Activated CD8-positive, alpha-beta memory T cell treated with anti-CD3 and anti-CD28 coated beads for 1 hour (primary cell): ENCODE measurements around the gene ATAD3B.
"Not testable (repeated sequence)": the region's sequence is repeated elsewhere in the genome, so short reads cannot be mapped to it uniquely, and the experiment has no call there.

ENCODE experiments used
- DNase-seq, 2 donors: peaks; one replicate each; pipeline ENCODE4 v3.0.0-alpha.2; 2020; ENCODE audit warnings: low read depth in 1 of 2; ENCODE audit errors: extremely low read depth in 1 of 2

ATAD3B gene, protein sequence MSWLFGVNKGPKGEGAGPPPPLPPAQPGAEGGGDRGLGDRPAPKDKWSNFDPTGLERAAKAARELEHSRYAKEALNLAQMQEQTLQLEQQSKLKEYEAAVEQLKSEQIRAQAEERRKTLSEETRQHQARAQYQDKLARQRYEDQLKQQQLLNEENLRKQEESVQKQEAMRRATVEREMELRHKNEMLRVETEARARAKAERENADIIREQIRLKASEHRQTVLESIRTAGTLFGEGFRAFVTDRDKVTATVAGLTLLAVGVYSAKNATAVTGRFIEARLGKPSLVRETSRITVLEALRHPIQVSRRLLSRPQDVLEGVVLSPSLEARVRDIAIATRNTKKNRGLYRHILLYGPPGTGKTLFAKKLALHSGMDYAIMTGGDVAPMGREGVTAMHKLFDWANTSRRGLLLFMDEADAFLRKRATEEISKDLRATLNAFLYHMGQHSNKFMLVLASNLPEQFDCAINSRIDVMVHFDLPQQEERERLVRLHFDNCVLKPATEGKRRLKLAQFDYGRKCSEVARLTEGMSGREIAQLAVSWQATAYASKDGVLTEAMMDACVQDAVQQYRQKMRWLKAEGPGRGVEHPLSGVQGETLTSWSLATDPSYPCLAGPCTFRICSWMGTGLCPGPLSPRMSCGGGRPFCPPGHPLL

DNA sequence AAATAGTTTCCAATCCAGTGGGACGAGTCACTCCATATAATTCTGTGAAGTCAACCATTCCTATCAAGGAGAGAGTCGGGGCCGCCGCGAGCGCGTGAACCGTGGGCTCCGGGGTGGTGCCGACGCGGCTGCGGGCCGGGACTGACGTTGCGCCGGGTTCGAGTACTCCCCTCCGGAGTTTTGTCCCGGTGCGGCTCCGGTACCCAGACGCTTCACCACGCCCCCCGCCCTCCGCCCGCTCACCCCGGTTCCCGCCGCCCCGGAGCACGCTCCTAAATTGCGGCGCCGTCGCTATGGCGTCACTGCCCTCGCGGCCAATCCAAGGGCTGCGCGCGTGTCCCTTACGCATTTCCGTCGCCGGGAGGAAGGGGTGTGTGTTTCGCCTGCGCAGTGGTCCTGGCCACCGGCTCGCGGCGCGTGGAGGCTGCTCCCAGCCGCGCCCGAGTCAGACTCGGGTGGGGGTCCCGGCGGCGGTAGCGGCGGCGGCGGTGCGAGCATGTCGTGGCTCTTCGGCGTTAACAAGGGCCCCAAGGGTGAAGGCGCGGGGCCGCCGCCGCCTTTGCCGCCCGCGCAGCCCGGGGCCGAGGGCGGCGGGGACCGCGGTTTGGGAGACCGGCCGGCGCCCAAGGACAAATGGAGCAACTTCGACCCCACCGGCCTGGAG, at the start of gene ATAD3B:
ATAD3B (plus strand) TSS at position 377 of the 664 bp plus-strand sequence; CDS start at position 497, 120 bp downstream.
- DNase-seq: peak; percentile 78 to 84

DNA sequence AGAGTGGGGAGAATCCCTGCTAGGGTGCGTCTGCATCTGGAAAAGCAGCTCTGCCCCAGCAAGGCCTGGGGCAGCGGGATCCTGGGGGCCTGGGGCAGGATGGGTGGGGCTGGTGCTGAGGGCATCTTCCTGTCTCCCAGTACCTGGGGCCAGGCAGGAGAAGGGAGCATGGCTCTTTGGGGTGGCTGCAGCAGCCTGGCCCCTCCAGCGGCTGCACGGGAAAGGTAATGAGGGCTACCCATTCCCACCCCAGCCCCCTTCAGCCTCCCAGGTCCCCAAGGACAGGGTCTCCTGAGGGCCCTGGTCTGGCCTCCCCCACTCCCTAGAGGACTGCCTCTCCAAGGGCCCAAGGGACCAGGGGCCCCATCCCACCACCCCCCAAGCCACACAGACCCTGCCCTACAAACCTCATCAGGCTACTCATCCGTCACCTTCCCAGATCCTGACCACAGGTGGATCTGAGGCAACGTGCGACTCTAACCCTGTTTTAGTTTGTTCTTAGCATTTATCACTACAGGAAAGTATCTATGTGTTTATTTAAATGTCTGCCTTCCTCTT, 49.6 kb upstream of the ATAD3B start:
- DNase-seq: no peak

DNA sequence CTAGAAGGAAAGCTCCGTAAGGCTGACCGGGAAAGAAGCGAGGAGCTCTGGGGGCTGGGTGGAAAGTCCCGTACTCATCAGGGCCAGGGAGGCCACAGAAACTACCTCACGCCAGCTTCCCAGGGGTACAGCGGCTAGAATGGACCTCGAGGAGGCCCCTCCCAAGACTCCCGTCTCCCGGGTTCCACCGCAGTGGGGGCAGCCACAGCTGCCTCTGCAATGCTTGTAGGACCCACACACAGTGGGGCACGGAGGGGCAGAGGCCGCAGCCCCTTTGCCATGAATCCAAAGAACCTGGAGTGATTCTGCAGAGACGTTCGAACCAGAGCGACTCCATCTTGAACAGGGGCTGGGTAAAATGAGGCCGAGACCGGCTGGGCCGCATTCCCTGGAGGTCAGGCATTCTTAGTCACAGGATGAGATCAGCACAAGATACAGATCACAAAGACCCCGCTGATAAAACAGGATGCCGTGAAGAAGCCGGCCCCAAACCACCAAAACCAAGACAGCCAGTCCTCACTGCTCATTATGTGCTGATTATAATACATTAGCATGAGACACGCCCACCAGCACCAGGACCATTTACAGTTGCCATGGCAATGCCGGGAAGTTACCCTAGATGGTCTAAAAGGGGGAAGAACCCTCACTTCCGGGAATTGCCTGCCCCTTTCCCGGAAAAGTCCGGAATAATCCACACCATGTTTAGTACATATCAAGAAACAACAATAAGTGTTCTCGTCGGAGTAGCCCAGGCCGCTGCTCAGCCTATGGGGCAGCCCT, 48.9 kb upstream of the ATAD3B start:
- DNase-seq: no peak

DNA sequence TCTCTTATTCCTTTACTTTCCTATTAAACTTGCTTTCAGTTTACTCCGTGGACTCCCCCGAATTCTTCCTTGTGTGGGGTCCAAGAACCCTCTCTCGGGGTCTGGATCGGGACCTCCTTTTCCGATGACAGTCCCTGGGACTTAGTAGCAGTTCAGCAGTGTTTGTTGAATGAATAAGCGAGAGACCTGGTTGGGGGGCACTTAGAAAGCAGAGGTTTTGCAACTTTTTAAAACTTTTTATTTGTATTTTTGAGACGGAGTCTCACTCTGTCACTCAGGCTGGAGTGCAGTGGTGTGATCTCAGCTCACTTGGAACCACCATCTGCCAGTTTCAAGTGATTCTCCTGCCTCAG, 48.3 kb upstream of the ATAD3B start:
- DNase-seq: no peak

DNA sequence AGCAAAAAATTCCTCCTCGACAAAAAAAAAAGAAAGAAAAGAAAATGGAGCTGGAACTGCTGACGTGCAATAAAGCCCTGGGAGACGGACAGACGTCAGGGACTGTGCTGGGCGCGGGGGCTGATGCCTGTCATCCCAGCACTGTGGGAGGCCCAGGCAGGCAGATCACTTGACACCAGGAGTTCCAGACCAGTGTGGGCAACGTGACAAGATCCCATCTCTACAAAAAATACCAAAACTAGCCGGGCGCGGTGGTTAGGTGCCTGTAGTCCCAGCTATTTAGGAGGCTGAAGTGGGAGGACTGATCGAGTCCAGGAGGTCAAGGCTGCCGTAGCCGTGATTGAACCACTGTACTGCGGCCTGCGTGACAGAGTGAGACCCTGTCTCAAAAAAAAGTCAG, 46.9 kb upstream of the ATAD3B start:
- no peak for DNase-seq

DNA sequence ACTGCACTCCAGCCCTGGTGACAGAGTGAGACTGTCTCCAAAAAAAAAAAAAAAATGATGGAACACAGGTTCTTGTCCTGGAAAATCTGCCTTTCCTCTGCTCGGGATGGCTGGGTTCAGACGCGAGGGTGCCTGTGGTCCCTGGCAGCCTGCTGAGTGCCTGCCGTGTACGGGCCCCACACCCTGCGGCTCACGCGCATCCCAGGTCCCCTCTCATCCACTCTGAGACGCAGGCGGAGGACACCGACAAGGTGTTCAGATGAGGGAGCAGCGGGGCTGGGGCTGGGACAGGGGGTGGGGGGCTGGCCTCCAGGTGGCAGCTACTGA, 46.2 kb upstream of the ATAD3B start:
- DNase-seq: no peak

DNA sequence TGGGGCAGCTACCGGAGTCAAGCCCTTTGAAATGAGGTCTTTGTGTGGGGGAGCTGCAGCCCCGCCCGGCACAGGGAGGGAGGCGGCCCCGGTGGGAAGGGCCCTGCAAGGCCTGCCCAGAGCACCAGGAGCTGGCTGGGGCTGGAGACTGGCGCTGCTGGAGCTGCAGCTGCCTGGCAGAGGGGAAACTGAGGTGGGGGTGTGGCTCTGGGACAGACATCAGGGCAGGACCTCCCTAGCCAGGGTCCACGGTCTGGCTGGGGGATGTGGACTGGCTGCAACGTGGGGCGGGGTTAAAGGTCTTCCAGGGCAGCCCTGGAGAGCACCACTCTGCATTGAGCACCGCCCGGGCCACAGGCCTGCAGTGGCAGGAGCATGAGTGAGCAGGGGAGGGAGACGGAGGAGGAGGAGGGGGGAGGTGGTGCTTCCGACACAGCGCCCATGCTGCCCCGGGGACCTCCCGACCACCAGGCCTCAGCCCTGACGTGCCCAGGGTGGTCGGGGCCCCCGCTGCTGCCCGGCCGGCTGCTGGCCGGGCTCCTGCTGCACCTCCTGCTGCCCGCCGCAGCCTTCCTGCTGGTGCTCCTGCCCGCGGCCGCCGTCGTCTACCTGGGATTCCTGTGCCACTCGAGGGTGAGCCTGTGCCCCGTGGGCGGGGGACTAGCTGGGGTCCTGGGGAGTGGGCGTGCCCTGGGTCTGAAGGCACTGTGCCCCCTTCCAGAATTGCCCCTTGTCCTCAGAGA, 45.6 kb upstream of the ATAD3B start:
- DNase-seq: no peak

DNA sequence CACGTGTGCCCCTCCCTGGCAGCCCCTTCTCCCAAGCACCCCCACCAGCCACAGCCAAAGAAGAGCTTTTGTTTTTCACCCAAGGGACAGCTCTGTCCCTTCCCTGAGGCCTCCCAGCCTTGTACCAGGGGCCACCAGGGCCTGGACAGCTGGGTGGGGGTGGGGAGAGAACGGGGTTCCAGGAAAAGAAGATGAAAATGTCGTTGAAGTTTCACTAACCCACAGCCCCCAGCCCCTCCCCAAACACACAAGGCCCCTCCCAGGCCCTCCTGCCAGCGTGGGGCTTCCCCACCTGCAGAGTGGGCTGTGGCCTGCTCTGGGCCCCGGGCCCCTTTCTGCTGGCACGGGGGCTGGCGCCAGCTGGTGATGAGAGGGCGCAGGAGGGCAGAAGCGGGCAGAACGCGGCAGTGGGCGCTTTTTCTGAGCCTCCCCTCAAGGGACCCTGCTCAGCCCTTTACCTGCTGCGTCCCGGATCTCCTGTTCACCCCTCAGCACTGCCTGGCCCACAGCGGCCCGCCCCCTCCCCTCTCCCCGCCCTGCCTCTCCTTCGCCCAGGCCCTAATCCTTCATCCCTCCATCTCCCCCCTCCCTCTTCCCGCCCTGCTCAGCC, 45.0 kb upstream of the ATAD3B start:
- DNase-seq: no peak

DNA sequence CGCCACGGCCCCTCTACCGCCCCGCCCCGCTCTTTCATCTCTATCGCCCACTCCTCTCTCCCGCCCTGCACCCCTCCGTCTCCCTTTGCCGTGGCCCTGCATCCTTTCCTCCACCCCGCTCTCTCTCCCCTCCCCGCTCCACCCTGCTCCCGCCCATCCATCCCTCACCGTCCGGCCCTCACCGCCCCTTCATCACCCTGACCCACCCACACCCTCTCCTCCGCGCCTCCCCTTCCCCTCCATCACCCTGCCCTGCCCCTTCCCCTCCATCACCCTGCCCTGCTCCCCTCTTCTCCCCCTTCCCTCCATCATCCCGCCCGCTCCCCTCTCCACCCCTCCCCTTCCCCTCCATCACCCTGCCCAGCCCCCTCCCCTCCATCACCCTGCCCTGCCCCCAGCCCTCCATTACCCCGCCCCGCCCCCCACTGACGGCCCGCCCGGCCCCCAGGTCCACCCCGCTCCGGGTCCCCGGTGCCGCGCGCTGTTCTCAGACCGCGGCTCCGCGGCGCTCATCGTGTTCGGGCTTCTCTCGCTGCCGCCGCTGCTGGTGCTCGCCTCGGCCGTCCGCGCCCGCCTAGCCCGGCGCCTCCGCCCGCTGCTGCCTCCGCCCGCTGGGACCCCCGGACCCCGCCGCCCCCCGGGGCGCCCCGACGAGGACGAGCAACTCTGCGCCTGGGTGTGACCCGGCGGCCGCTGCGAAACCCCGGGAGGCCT, 44.3 kb upstream of the ATAD3B start:
- no peak for DNase-seq

DNA sequence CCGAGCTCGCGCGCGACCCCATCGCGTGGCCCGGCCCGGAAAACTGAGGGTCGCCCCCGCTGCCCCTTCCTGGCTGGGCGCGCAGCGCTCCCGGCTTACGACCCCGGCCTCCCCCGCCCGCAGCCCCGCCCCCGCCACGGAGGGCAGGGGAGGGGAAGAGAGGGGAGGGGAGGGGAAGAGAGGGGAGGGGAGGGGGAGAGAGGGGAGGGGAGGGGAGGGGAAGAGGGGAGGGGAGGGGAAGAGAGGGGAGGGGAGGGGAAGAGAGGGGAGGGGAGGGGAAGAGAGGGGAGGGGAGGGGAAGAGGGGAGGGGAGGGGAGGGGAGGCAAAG, 43.8 kb upstream of the ATAD3B start:
- DNase-seq: no peak

DNA sequence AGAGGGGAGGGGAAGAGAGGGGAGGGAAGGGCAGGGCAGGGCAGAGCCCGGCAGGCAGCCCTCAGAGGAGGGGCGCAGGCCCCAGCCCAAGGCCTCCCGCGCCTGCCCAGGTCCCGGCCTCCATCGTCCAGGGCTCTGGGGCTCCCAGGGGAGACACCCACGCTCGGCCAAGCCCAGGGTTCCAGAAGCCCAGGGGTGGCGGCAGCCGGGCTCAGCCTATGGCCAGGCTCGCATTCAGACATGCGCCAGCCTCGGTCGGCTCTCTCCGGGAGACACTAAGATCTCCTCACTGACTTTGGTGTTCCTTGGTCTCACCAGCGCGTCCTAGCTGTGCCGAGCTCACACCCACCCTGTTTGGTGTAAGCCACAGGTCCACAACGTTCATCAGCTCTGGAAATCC, 43.4 kb upstream of the ATAD3B start:
- no peak for DNase-seq

DNA sequence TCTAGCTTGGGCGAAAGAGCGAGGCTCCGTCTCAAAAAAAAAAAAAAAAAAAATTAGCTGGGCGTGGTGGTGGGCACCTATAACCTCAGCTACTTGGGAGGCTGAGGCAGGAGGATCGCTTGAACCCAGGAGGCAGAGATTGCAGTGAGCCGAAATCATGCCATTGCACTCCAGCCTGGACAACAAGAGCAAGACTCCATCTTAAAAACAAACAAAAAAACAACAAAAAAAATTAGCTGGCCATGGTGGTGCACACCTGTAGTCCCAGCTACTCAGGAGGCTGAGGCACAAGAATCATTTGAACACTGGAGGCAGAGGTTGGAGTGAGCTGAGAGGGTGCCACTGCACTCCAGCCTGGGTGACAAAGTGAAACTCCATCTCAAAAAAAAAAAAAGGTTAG, 42.6 kb upstream of the ATAD3B start:
- not testable (repeated sequence) for DNase-seq

DNA sequence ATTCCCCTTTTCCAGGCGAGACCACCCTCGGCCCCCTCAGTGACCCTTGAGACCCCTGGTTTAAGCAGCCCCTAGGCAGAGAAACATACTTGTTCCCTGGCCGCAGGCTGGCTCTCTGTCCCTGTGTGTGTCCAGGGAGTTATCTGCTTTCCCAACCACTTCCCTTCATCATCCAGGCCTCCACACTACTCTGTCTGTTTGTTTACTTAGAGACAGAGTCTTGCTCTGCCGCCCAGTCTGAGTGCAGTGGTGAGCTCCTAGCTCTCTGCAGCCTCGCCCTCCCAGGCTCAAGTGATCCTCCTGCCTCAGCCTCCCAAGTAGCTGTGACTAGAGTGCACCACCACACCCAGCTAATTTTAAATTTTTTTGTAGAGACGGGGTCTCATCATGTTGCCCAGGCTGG, 41.9 kb upstream of the ATAD3B start:
- no peak for DNase-seq

DNA sequence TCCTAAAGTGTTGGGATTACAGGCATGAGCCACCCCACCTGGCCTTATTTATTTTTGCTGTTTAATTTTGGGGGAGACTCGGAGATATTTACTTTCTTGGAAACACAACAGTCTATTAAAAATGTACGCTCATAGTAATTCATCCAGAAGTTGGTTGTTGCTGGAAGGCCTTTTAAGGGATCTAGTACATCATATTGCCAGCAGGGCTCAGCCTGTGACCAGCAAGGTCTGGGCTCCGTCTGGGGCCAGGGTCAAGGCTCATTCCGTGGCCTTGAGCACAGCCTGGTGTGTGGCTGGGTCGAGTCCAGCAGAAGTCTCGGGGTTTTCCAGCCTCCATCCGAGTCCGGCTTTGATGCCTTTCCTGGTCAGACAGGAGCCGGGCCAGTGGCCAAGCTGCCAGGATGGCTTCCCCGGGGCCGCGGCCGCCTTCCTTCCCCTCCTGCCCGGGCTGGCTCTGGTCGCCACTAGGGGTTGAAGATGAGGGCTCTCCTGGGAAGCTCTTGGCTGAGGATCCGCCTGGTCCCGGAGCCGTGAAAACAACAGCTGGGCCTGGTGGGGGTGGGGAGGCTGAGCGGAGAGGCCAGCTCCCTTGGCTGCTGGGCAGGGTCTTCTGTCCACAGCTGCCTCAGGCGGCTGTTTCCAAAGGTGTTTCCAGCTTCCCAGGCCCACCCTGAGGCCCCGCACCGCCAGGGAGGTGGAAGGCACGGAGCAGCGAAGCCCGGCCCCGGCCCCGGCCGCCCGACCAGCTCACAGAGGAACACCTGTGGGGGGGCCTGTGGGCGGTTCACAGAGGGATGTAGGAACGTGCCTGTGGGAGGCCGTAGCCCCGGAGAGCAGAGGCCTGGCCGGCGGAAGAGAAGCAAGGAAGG, 41.2 kb upstream of the ATAD3B start:
- DNase-seq: no peak

DNA sequence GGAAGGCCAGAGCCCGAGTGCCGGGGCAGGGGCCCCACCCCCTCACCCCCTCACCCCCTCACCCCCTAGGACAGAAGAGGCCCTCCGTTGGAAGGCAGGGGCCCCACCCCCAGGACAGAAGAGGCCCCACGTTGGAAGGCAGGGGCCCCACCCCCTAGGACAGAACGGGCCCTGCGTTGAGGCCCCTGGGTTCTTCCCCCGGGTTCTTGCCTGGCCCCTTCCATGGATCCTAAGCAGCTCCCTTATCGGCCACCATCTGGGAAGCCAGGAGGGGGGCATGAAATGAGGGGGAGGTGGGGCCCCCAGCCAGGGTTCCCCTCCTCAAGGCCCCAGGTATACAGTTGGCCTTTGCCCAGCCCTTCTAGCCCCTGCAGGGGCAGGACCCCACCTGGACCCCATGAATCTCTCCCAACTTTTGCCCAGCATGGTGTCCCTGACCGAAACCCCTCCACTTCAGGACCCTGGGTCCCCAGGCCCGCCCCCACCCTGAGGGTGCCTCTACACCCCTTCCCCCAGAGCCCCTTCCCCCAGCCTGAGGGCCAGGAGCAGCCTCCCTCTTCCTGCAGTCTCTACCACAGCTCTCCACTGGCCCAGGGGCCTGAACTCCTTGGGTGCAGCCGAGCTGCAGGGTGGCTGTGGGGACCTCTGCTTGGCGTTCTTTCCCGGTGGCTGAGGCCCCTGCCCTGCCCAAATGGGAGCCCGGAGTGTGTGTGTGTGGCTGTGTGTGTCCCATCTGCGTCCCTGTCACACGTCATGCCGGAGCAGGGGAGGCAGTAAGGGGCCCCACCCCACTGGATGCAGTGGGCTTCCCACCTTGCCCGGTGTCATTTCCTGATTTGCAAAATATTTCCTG, 40.3 kb upstream of the ATAD3B start:
- DNase-seq: no peak

DNA sequence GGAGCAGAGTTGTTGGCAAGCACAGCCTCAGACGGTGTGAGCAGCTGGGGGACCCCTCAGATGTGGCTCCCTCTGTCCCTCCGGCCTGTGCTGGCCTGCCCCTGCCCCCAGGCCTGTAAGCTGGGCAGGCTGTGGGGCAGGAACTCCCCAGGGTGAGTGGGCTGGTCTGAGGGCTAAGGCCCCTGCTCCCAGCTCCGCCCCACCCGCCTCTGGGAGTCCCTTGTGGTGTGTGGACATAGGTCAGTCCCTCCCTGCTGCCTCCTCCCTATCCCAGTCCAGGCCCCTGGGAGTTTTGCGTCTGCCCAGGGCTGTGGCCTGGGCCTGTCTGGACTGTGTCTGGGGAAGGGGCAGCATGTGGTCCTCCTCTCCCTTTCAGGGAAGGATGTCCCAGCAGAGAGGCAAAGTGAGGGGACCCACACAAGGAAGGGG, 39.7 kb upstream of the ATAD3B start:
- no peak for DNase-seq

DNA sequence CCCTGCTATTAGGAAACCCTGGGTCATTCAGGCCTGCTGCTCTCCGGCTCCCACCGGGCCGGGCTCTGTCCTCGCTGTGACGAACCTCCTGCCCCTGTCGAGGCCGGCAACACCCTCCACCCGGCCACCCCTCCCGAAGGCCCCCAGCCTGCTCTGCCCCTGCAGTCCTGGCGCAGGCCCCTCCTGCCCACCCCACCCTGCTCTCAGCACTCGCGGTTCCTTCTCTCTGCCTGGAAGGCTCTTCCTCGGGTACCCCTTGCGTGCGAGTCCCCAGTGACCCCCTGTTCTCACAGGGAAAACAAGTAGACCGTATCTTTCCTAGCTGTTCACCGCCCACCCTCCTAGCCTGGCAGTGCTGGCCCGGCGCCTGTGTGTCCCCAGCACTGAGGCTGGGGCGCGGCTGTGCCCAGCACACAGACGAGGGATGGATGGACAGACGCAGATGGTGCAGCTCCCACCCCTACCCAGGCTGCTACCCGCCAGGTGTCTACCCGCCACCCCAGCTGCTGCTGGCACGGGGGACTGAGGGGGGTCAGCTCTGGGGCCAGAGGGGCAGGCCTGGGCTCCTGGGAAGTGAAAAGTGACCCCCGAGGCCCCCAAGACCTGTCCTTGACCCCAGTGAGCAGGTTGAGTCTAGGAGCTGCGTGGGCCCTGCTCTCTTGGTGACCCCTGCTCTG, 39.2 kb upstream of the ATAD3B start:
- DNase-seq: no peak
